PFSK-1 (cell line): ENCODE measurements around the gene MAML2.

Experiments
- POLR2AphosphoS5 ChIP-seq: IDR thresholded peaks from 2 replicates; pipeline ENCODE4 v1.6.1; 2012; ENCODE audit warnings: low read depth, mild to moderate bottlenecking, control low read depth, low read length, moderate library complexity
- REST ChIP-seq, 2 experiments: IDR thresholded peaks; 2 replicates each; pipeline versions ENCODE4 v1.6.1 to v1.8.0; 2011 to 2012; ENCODE audit warnings: low read depth in 2 of 2, low read length in 2 of 2, control low read depth in 1 of 2, inconsistent platforms in 1 of 2, mild to moderate bottlenecking in 1 of 2, moderate library complexity in 1 of 2; ENCODE audit not compliant: insufficient read depth in 1 of 2
- SIN3A ChIP-seq: IDR thresholded peaks from 2 replicates; pipeline ENCODE4 v1.6.1; 2012; ENCODE audit warnings: mild to moderate bottlenecking, low read length, moderate library complexity, borderline replicate concordance; ENCODE audit not compliant: insufficient read depth
- TAF1 ChIP-seq: IDR thresholded peaks from 2 replicates; pipeline ENCODE4 v1.6.1; 2012; ENCODE audit warnings: low read length, control low read depth, borderline replicate concordance; ENCODE audit not compliant: insufficient read depth

GRCh38 chr11:96204721-96205459 lies 138.1 kb downstream of the MAML2 start:
- TF ChIP-seq POLR2AphosphoS5 (no peak), TAF1 (no peak), SIN3A (no peak), REST (IDR thresholded peaks at IDR 0.05; ENCODE audit: insufficient read depth in 1 of 2, low read depth in 2 of 2, low read length in 2 of 2) (no peak)
